Left kidney (tissue), 2 donors: ENCODE measurements around the gene GTPBP6. TPM values are rescaled to one million over a fixed set of nuclear protein-coding genes. Genes with fewer than 3 reads are reported as not detected.
"Not testable (repeated sequence)": the region's sequence is repeated elsewhere in the genome, so short reads cannot be mapped to it uniquely, and the experiment has no call there.

Source experiments
- DNase-seq: peaks from one replicate; pipeline ENCODE4 v3.0.0-alpha.2; 2013
- polyA plus RNA-seq: library from polyadenylated mRNA; unstranded; fragments of 120-200 nt; gene quantifications from one replicate; pipeline ENCODE4 v1.2.1, GENCODE V29; 2013; ENCODE audit not compliant: insufficient read length

Gene GTPBP6
- polyA plus RNA-seq, 1 donor = 40.7 TPM

DNA sequence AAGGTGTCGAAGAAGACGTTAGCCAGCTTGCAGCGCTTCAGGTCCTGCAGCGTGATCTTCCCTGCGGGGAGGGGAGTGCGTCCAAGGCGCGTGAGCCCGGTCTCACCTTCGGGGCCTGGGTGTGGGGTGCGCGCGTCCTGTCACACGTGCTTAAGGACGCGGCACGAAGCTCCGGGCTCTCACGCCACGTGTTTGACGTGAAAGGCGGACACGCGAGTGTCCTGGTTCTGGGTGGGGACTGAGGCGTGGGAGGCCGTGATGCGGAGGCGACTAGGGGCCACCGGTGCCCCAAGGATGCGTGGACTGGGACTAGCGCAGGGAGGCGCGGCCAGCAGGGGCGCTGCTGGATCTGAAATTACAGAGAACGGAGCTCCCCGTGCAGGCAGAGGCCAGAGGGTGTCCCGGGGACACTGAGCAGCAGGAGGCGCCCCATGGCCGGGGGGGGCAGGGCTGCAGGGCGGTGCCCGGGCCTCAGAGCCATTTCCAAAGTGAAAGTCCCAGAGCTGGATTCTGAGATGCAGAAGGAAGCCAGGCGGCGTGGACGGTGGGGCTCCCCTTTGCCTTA, 20.3 kb upstream of the GTPBP6 start:
- DNase-seq = no peak

- no peak for DNase-seq
These were observed 19.8 kb upstream of the GTPBP6 start for GRCh38 chrX:338281-338835.

GRCh38 chrX:337331-337831, 18.8 kb upstream of the GTPBP6 start:
- no peak for DNase-seq

DNA sequence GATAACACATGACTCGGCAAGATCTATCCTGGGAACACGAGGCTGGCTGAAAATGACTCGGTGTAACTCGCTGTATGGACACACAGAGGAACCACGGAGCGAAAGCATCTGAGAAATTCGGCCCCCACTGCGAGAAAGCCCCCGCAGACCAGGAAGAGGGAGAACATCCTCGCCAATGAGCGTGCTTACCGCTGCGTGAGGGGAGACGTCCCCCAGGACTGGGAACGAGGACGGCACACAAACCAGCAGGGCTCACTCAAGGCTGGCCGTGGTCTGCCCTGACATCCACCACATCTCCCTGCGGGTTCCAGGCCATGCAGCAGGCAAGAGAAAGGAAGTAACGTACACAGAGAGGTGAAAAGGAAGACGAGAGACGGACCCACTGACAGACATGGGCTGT, 17.6 kb upstream of the GTPBP6 start:
- no peak for DNase-seq

DNA sequence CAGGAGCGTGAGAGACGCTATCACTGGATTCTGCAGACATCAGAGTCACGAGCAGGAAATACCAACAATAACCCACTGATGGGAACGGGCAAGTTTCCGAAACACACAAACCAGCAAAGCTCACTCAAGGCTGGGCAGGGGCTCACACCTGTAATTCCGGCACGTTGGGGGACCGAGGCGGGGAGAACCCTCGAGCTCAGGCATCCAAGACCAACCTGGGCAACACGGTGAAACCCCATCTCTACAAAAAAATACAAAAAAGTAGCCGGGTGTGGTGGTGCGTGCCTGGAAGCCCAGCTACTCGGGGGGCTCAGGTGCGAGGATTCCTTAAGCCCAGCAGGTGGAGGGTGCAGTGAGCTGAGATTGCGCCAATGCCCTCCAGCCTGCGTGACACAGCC, 17.2 kb upstream of the GTPBP6 start:
- DNase-seq = no peak

- DNase-seq = no peak
These were observed 16.6 kb upstream of the GTPBP6 start for GRCh38 chrX:334971-335757.

DNA sequence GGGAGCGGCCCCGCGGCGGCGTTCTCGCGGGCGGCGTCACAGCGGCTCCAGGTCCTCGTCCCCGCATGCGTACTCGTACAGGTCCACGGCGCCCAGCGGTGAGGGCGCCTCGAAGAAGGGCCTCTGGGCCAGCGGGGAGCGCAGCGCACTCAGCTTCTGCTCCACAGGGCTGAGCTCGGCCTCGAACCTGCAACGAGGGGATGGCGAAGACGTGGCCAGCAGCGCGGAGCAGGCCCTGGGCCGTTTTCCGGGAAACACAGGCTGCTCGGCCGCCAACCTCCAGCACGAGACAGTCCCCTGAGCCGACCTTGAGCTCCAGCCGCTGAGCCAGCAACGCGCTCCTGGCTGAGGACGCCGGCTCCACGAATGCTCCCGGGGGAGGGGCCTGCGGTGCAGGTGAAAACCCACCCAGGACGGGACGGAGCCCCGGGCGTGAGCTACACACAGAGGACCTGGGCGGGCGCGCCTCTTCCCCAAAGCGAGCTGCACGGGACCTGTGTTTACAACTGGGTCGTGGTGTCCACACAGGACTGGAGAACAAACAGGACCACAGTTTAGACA, 15.8 kb upstream of the GTPBP6 start:
- DNase-seq = no peak

DNA sequence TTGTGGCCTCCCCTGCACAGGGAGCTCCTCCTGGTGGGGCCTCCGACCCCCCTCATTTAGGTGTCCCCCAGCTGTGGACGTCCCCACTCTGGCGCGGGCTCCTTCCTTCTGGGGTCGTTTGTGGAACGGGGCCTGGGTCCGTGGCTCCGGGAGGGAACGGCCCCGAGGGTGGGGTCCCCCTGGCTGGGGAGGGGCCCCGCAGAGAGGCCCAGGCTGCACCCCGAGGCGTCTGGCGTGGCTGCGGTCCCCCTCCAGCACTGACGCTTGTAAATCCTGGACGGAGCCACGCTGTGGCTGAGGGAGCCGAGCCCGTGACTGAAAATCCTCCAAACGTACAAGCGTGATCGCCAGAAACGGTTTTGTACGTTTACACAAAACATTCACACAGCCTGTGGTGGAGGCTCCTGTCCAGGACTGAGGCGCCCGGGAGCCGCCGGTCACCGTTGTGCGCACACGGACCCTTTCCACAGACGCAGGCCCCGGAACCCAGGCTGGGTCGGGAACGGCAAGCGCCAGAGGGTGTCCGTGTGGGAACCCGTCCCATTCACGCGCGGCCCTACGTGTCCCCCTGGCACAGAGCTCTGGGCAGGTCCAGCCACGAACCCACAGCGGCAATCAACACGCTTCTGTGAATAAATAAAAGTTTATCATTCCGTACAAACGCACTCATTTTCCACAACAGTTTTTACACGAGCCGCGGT, 15.2 kb upstream of the GTPBP6 start:
- DNase-seq = no peak

DNA sequence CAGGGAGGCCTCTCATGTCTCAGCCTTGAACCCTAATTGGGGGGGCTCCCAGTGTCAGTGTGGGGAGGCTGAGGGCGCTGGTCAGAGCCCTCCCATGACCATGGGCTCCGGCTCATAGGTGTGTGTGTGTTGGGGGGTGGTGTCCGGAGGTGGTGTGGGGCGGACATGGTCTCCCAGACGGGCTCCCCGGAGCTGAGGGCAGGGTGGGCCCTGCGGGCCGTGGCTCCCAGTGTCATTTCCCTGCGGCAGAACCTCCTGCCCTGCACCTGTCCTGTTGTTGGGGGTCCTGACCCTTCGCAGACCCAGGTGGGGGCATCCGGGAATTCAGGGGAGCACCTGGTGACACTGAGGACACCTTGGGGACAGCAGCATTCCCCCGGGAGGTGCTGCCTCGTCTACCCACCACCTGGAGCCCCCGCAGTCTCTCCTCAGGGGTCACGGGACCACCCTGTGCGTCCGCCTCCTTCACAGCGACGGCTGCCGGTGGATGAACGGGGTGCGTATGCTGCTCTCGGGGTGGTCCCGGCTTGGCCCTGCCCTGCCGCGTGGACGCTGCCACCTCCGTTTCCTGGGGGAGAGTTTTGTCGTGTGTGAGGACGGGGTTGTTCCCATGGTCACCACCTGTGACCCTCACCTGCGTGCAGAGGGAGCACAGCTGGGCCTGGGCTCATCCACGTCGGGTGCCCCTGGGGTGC, 14.5 kb upstream of the GTPBP6 start:
- no peak for DNase-seq

- DNase-seq = no peak
These were observed 13.9 kb upstream of the GTPBP6 start for GRCh38 chrX:332496-332860.

DNA sequence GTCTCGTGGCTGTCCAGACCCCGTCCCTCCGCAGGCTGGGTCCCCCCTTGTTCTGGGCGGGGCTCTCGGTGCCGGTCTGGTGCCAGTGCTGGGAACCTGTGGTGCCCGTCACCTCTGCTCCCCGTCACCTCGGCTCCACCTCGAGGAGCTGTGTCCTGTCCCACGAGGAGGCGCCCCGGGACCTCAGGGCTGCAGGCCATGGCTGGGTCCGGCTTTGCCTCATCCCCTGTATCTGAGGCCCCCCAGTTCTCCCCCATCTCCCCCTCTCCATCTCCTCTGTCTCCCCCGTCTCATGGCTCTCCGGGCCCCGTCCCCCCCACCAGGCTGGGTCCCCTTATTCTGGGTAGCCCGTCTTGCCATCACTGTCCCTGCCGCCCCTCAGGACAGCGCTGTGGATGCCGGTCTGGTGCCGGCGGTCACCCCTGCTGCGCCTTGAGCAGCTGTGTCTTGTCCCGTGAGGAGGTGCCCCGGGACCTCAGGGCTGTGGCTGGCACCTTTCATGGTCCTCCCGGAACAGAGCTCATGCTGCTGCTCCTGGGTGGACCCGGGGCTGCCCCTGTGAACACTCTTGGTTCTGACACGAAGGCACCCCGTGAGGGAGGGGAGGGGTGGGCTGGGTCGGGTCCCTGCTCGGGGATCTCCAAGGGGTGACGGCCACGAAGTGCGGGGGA, 13.4 kb upstream of the GTPBP6 start:
- no peak for DNase-seq

- DNase-seq = no peak
These were observed 12.7 kb upstream of the GTPBP6 start for GRCh38 chrX:331151-331824.

GRCh38 chrX:330726-331150, 12.1 kb upstream of the GTPBP6 start:
- DNase-seq = no peak

DNA sequence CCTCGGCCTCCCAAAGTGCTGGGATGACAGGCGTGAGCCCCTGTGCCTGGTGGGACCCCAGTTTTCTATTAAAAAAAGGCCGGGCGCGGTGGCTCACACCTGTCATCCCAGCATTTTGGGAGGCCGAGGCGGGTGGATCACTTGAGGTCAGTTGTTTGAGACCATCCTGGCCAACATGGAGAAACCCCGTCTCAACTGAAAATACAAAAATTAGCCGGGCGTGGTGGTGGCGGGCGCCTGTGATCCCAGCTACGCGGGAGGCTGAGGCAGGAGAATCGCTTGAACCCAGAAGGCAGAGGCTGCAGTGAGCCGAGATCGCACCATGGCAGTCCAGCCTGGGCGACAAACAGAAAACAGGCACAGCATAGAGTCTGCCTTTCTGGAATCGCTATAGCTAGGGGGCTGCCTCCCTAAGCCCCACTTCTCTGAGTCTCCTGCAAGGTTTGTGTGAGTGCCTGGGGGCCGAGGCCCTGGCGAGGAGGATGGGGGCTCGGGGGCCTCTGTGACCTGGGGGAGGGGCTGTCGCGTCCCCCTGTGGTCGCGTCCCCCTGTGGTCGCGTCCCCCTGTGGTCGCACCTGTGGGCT, 11.6 kb upstream of the GTPBP6 start:
- not testable (repeated sequence) for DNase-seq

DNA sequence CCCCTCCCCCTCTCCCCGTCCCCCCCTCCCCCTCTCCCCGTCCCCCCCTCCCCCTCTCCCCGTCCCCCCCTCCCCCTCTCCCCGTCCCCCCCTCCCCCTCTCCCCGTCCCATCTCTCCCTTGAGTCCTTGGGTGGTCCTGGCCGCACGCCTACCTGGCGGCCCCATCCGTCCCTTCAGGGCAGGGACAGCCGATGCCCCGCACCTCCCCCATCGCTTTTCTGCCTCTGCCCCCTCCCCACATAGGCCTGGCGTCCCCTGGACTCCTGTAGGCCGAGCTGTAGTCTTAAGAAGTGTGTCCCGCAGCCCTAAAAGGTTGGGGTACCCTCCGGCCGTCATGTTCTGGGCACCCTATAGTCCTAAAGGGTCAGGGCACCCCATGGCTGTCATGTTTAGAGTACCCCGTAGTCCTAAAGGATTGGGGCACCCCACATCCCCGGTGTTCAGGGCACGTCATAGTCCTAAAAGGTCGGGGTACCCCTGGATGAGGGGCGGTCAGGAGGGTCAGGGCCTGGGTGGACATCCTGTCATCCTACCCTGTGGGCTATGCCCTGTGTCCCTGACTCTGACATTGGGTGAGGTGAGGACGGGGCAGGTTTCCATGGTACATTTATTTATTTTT, 10.8 kb upstream of the GTPBP6 start:
- DNase-seq = no peak

GRCh38 chrX:327660-328126, 9.1 kb upstream of the GTPBP6 start:
- DNase-seq = no peak

- DNase-seq = not testable (repeated sequence)
These were observed 6.1 kb upstream of the GTPBP6 start for GRCh38 chrX:324664-325063.

- DNase-seq = peak; percentile 55
These were observed 5.4 kb upstream of the GTPBP6 start for GRCh38 chrX:323721-324628.
